K562 (cell line): ENCODE measurements around the gene RNPEPL1. TPM values are rescaled to one million over a fixed set of nuclear protein-coding genes. Genes with fewer than 3 reads are reported as not detected.
A peak's percentile ranks its signal among the peaks of the same experiment; 100 is the strongest.

Experiments
- ELF4 ChIP-seq: fragments of 450-650 bp; formaldehyde crosslinking; IDR thresholded peaks from 2 replicates; pipeline ENCODE4 v1.4.0; 2022; ENCODE audit warnings: missing genetic modification characterization
- GABPB2 ChIP-seq: fragments of 250-450 bp; sonication (Bioruptor Pico); conservative IDR thresholded peaks from 2 replicates; pipeline ENCODE4 v1.5.1; 2021; ENCODE audit warnings: mild to moderate bottlenecking
- KHSRP ChIP-seq: fragments of 450-650 bp; IDR thresholded peaks from 2 replicates; pipeline ENCODE4 v1.6.1; 2017
- KLF6 ChIP-seq: fragments of 250-450 bp; sonication (Bioruptor Pico); IDR thresholded peaks from 2 replicates; pipeline ENCODE4 v1.4.0; 2020; ENCODE audit warnings: mild to moderate bottlenecking, moderate library complexity, borderline replicate concordance
- MCM2 ChIP-seq: fragments of 450-650 bp; IDR thresholded peaks from 2 replicates; pipeline ENCODE4 v1.6.1; 2017; ENCODE audit warnings: low read depth, mild to moderate bottlenecking
- MEIS2 ChIP-seq: fragments of 450-650 bp; IDR thresholded peaks from 2 replicates; pipeline ENCODE4 v1.6.1; 2014; ENCODE audit warnings: mild to moderate bottlenecking; ENCODE audit not compliant: partially characterized antibody
- SIN3A ChIP-seq, 2 experiments: fragments of 150-350 bp in 1 of 2; IDR thresholded peaks; 2 replicates each; pipeline ENCODE4 v1.6.1; 2011 to 2016; ENCODE audit warnings: borderline replicate concordance in 2 of 2, low read depth in 2 of 2, low read length in 2 of 2, mild to moderate bottlenecking in 2 of 2, moderate library complexity in 2 of 2; ENCODE audit not compliant: control insufficient read depth in 1 of 2
- SMARCE1 ChIP-seq: fragments of 450-650 bp; IDR thresholded peaks from 2 replicates; pipeline ENCODE4 v1.7.1; 2016; ENCODE audit warnings: mild to moderate bottlenecking
- ZNF316 ChIP-seq: fragments of 450-650 bp; IDR thresholded peaks from 2 replicates; pipeline ENCODE4 v1.6.1; 2016
- ZNF717 ChIP-seq: fragments of 250-450 bp; sonication (Bioruptor Pico); IDR thresholded peaks from 2 replicates; pipeline ENCODE4 v1.5.0; 2021
- polyA plus RNA-seq, 8 experiments: library from polyadenylated mRNA; depleted of rRNA in 4 of 8; stranded (reverse) in 5 of 8; unstranded in 3 of 8; fragments of >200 nt; fragmentation: Nextera tagmentation in 2 of 8; fragmentation: Illumina TruSeq in 1 of 8; extraction: Ambion mirVana in 2 of 8; extraction: Trizol in 1 of 8; gene quantifications; 2 replicates each; pipeline versions ENCODE4 v1.2.1 to v1.2.3, GENCODE V29; 2011 to 2014; ENCODE audit warnings: inconsistent platforms in 1 of 8, missing spikeins in 1 of 8
- total RNA-seq, 7 experiments: library from RNA; depleted of rRNA in 6 of 7; stranded (reverse); fragments of >200 nt in 6 of 7; fragmentation: Illumina TruSeq in 2 of 7; extraction: Trizol in 2 of 7; gene quantifications; 2 replicates each; pipeline versions ENCODE4 v1.2.1 to v1.2.3, GENCODE V29; 2011 to 2021; ENCODE audit warnings: low replicate concordance in 1 of 7
- TF ChIP-seq, protein P1 (sequence below): sonication (generic); formaldehyde crosslinking; IDR thresholded peaks from 2 replicates; pipeline ENCODE4 v1.8.0; 2023; ENCODE audit warnings: missing genetic modification reagents, mild to moderate bottlenecking, borderline replicate concordance
- TF ChIP-seq, protein P2 (sequence below), 2 experiments: fragments of 450-650 bp; formaldehyde crosslinking in 1 of 2; IDR thresholded peaks; 2 replicates each; pipeline versions ENCODE4 v1.4.0 to v1.6.1; 2014 to 2020; ENCODE audit warnings: mild to moderate bottlenecking in 2 of 2, borderline replicate concordance in 1 of 2, low read depth in 1 of 2
- TF ChIP-seq, protein P3 (sequence below): fragments of 250-450 bp; sonication (Bioruptor Pico); IDR thresholded peaks from 2 replicates; pipeline ENCODE4 v1.5.0; 2021

RNPEPL1 gene
- total and polyA plus RNA-seq, 9 of the 15 experiments (the other 6 are each of a cell fraction or from before 2014, with no cell fraction given): 0.07 to 38.7 (median 5.6) TPM

DNA sequence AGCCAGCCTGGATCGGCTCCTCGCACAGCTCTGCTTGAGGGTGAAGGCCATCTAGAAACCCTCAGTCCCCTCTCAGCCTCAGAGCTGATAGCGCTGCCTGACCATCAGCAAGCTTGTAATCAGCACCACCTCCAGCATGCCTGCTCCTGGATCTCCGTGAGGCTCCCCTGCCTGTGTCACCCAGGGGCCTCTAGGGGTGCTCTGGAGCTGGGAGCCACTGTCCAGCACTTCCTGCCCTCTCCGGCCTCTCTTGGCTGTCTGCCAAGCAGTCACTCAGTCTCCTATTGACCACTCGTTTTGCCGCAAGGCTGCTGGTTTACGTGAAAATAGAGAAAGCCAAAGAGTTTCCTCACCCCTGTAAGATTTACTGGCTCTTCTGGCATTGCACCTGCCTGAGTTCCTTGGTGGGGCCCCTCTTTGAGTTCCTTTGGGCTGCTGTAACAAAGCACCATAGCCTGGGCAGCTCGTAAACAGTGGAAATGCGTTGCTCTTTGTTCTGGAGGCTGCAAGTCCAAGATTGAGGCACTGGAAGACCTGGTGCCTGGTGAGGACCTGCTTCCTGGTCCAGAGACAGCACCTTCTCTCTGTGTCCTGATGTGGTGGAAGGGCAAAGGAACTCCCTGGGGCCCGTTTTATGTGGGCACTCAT is 36.1 kb downstream of the RNPEPL1 start (continued):
- TF ChIP-seq, protein P1, sequence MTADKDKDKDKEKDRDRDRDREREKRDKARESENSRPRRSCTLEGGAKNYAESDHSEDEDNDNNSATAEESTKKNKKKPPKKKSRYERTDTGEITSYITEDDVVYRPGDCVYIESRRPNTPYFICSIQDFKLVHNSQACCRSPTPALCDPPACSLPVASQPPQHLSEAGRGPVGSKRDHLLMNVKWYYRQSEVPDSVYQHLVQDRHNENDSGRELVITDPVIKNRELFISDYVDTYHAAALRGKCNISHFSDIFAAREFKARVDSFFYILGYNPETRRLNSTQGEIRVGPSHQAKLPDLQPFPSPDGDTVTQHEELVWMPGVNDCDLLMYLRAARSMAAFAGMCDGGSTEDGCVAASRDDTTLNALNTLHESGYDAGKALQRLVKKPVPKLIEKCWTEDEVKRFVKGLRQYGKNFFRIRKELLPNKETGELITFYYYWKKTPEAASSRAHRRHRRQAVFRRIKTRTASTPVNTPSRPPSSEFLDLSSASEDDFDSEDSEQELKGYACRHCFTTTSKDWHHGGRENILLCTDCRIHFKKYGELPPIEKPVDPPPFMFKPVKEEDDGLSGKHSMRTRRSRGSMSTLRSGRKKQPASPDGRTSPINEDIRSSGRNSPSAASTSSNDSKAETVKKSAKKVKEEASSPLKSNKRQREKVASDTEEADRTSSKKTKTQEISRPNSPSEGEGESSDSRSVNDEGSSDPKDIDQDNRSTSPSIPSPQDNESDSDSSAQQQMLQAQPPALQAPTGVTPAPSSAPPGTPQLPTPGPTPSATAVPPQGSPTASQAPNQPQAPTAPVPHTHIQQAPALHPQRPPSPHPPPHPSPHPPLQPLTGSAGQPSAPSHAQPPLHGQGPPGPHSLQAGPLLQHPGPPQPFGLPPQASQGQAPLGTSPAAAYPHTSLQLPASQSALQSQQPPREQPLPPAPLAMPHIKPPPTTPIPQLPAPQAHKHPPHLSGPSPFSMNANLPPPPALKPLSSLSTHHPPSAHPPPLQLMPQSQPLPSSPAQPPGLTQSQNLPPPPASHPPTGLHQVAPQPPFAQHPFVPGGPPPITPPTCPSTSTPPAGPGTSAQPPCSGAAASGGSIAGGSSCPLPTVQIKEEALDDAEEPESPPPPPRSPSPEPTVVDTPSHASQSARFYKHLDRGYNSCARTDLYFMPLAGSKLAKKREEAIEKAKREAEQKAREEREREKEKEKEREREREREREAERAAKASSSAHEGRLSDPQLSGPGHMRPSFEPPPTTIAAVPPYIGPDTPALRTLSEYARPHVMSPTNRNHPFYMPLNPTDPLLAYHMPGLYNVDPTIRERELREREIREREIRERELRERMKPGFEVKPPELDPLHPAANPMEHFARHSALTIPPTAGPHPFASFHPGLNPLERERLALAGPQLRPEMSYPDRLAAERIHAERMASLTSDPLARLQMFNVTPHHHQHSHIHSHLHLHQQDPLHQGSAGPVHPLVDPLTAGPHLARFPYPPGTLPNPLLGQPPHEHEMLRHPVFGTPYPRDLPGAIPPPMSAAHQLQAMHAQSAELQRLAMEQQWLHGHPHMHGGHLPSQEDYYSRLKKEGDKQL (CRISPR knock-in tag): no peak
- TF ChIP-seq ZNF717 (CRISPR knock-in tag): no peak
- TF ChIP-seq ELF4: 0 out of 2 replicates have a peak, but pooled peaks have one; percentile 17
- no peak for TF ChIP-seq KLF6
- TF ChIP-seq, protein P2, sequence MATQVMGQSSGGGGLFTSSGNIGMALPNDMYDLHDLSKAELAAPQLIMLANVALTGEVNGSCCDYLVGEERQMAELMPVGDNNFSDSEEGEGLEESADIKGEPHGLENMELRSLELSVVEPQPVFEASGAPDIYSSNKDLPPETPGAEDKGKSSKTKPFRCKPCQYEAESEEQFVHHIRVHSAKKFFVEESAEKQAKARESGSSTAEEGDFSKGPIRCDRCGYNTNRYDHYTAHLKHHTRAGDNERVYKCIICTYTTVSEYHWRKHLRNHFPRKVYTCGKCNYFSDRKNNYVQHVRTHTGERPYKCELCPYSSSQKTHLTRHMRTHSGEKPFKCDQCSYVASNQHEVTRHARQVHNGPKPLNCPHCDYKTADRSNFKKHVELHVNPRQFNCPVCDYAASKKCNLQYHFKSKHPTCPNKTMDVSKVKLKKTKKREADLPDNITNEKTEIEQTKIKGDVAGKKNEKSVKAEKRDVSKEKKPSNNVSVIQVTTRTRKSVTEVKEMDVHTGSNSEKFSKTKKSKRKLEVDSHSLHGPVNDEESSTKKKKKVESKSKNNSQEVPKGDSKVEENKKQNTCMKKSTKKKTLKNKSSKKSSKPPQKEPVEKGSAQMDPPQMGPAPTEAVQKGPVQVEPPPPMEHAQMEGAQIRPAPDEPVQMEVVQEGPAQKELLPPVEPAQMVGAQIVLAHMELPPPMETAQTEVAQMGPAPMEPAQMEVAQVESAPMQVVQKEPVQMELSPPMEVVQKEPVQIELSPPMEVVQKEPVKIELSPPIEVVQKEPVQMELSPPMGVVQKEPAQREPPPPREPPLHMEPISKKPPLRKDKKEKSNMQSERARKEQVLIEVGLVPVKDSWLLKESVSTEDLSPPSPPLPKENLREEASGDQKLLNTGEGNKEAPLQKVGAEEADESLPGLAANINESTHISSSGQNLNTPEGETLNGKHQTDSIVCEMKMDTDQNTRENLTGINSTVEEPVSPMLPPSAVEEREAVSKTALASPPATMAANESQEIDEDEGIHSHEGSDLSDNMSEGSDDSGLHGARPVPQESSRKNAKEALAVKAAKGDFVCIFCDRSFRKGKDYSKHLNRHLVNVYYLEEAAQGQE (IDR thresholded peaks at IDR 0.05; ENCODE audit: borderline replicate concordance): peak; percentile 89
- TF ChIP-seq, protein P2 (CRISPR knock-in tag; IDR thresholded peaks at IDR 0.05; ENCODE audit: low read depth): peak; percentile 53; the same call in 1 of the 2 replicates
- no peak for TF ChIP-seq MCM2
- no peak for TF ChIP-seq SMARCE1
- no peak for TF ChIP-seq GABPB2 (CRISPR knock-in tag)
- TF ChIP-seq MEIS2: peak; percentile 89
- no peak for TF ChIP-seq KHSRP
- TF ChIP-seq ZNF316: no peak
- no peak for TF ChIP-seq SIN3A (IDR thresholded peaks at IDR 0.05; ENCODE audit: borderline replicate concordance in 2 of 2, control insufficient read depth in 1 of 2, low read depth in 2 of 2, low read length in 2 of 2)
- TF ChIP-seq, protein P3, sequence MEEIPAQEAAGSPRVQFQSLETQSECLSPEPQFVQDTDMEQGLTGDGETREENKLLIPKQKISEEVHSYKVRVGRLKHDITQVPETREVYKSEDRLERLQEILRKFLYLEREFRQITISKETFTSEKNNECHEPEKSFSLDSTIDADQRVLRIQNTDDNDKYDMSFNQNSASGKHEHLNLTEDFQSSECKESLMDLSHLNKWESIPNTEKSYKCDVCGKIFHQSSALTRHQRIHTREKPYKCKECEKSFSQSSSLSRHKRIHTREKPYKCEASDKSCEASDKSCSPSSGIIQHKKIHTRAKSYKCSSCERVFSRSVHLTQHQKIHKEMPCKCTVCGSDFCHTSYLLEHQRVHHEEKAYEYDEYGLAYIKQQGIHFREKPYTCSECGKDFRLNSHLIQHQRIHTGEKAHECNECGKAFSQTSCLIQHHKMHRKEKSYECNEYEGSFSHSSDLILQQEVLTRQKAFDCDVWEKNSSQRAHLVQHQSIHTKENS (CRISPR knock-in tag): no peak
